K562 (cell line): ENCODE data around the gene MPV17L2. TPM values are rescaled to one million over a fixed set of nuclear protein-coding genes. Genes with fewer than 3 reads are reported as not detected.

Source experiments
- BCOR ChIP-seq: fragments of 450-650 bp; IDR thresholded peaks from 2 replicates; pipeline ENCODE4 v1.6.1; 2016
- BHLHE40 ChIP-seq: IDR thresholded peaks from 2 replicates; pipeline ENCODE4 v1.6.1; 2011; ENCODE audit warnings: low read length, improper control_type of control experiment
- CBFA2T2 ChIP-seq: fragments of 450-650 bp; conservative IDR thresholded peaks from 2 replicates; pipeline ENCODE4 v1.6.1; 2017; ENCODE audit warnings: mild to moderate bottlenecking
- CC2D1A ChIP-seq: fragments of 450-650 bp; IDR thresholded peaks from 2 replicates; pipeline ENCODE4 v1.6.1; 2017; ENCODE audit warnings: mild to moderate bottlenecking
- KLF16 ChIP-seq: IDR thresholded peaks from 2 replicates; pipeline ENCODE4 v1.6.1; 2016; ENCODE audit warnings: antibody characterized with exemption
- MAZ ChIP-seq, 2 experiments: fragments of 450-650 bp in 1 of 2; sonication (generic) in 1 of 2; formaldehyde crosslinking; IDR thresholded peaks in 1 of 2; conservative IDR thresholded peaks in 1 of 2; 2 replicates each; pipeline versions ENCODE4 v1.4.0 to v1.5.0; 2020; ENCODE audit warnings: mild to moderate bottlenecking in 1 of 2, missing genetic modification reagents in 1 of 2
- RAD21 ChIP-seq, 2 experiments: fragments of 250-450 bp in 1 of 2; fragments of 450-650 bp in 1 of 2; sonication (Bioruptor Pico) in 1 of 2; formaldehyde crosslinking in 1 of 2; IDR thresholded peaks in 1 of 2; conservative IDR thresholded peaks in 1 of 2; 2 replicates each; pipeline versions ENCODE4 v1.4.0 to v1.8.0; 2020 to 2022; ENCODE audit warnings: mild to moderate bottlenecking in 2 of 2, moderate library complexity in 1 of 2
- SMARCB1 ChIP-seq: IDR thresholded peaks from 2 replicates; pipeline ENCODE4 v1.6.1; 2011; ENCODE audit warnings: improper control_type of control experiment, low read depth; ENCODE audit not compliant: insufficient read length
- SMC3 ChIP-seq: conservative IDR thresholded peaks from 2 replicates; pipeline ENCODE4 v1.6.1; 2011; ENCODE audit warnings: low read depth, low read length, improper control_type of control experiment; ENCODE audit not compliant: insufficient read depth
- STAG1 ChIP-seq: sonication (generic); formaldehyde crosslinking; IDR thresholded peaks from 2 replicates; pipeline ENCODE4 v1.5.0; 2020; ENCODE audit warnings: missing genetic modification reagents, borderline replicate concordance
- XRCC5 ChIP-seq: fragments of 200-400 bp; formaldehyde crosslinking; IDR thresholded peaks from 2 replicates; pipeline ENCODE4 v1.6.1; 2017; ENCODE audit warnings: low read depth, mild to moderate bottlenecking, low read length
- ZBTB7A ChIP-seq: IDR thresholded peaks from 2 replicates; pipeline ENCODE4 v1.6.1; 2011; ENCODE audit warnings: low read depth, mild to moderate bottlenecking, low read length, moderate library complexity, borderline replicate concordance; ENCODE audit not compliant: control insufficient read depth
- ZNF143 ChIP-seq: sonication (generic); formaldehyde crosslinking; IDR thresholded peaks from 2 replicates; pipeline ENCODE4 v1.9.0; 2022; ENCODE audit warnings: mild to moderate bottlenecking, missing genetic modification reagents
- ZNF551 ChIP-seq: fragments of 250-450 bp; sonication (Bioruptor Pico); IDR thresholded peaks from 2 replicates; pipeline ENCODE4 v1.5.0; 2021; ENCODE audit warnings: mild to moderate bottlenecking, moderate library complexity
- polyA plus RNA-seq, 8 experiments: library from polyadenylated mRNA; depleted of rRNA in 4 of 8; stranded (reverse) in 5 of 8; unstranded in 3 of 8; fragments of >200 nt; fragmentation: Nextera tagmentation in 2 of 8; fragmentation: Illumina TruSeq in 1 of 8; extraction: Ambion mirVana in 2 of 8; extraction: Trizol in 1 of 8; gene quantifications; 2 replicates each; pipeline versions ENCODE4 v1.2.1 to v1.2.3, GENCODE V29; 2011 to 2014; ENCODE audit warnings: inconsistent platforms in 1 of 8, missing spikeins in 1 of 8
- total RNA-seq, 7 experiments: library from RNA; depleted of rRNA in 6 of 7; stranded (reverse); fragments of >200 nt in 6 of 7; fragmentation: Illumina TruSeq in 2 of 7; extraction: Trizol in 2 of 7; gene quantifications; 2 replicates each; pipeline versions ENCODE4 v1.2.1 to v1.2.3, GENCODE V29; 2011 to 2021; ENCODE audit warnings: low replicate concordance in 1 of 7
- TF ChIP-seq, protein P1 (sequence below), 2 experiments: fragments of 450-650 bp; IDR thresholded peaks; 2 replicates each; pipeline ENCODE4 v1.6.1; 2016; ENCODE audit warnings: mild to moderate bottlenecking in 2 of 2, borderline replicate concordance in 1 of 2, low read depth in 1 of 2, moderate library complexity in 1 of 2

The MPV17L2 gene
- total and polyA plus RNA-seq, 9 of the 15 experiments (the other 6 are each of a cell fraction or from before 2014, with no cell fraction given), result 10.6 to 60.2 (median 28.5) TPM

DNA sequence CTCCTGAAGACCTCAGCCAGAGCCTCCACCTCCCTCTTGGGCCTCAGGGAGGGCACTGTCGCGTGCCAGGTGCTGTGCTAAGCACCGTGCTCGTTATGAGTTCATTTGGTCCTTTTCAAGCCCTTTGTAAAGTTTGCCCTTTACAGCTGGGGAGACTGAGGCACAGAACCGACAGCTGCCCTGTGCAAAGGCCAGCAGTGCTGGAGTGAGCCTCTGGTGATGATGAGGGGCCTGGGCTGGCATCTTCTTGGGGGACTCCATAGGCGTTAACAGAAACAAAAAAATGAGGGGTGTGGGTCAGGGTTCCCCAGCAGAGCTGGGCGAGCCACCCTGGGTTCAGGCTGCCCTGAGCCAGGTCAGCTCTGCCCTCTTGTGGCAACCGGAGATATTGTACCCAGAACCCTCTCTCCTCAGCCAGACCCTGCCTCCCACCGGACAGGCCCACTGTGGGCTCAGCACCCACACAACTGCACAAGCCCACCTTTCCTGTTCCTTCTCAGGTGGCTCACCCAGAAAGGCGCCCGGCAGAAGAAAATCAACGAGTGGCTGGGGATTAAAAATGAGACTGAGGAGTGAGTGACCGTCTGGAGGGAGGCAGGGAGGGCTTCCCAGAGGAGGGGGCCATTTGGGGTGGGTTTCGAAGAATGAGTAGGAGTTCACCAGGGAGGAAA is 24.9 kb upstream of the MPV17L2 start (continued):
- TF ChIP-seq, protein P1, sequence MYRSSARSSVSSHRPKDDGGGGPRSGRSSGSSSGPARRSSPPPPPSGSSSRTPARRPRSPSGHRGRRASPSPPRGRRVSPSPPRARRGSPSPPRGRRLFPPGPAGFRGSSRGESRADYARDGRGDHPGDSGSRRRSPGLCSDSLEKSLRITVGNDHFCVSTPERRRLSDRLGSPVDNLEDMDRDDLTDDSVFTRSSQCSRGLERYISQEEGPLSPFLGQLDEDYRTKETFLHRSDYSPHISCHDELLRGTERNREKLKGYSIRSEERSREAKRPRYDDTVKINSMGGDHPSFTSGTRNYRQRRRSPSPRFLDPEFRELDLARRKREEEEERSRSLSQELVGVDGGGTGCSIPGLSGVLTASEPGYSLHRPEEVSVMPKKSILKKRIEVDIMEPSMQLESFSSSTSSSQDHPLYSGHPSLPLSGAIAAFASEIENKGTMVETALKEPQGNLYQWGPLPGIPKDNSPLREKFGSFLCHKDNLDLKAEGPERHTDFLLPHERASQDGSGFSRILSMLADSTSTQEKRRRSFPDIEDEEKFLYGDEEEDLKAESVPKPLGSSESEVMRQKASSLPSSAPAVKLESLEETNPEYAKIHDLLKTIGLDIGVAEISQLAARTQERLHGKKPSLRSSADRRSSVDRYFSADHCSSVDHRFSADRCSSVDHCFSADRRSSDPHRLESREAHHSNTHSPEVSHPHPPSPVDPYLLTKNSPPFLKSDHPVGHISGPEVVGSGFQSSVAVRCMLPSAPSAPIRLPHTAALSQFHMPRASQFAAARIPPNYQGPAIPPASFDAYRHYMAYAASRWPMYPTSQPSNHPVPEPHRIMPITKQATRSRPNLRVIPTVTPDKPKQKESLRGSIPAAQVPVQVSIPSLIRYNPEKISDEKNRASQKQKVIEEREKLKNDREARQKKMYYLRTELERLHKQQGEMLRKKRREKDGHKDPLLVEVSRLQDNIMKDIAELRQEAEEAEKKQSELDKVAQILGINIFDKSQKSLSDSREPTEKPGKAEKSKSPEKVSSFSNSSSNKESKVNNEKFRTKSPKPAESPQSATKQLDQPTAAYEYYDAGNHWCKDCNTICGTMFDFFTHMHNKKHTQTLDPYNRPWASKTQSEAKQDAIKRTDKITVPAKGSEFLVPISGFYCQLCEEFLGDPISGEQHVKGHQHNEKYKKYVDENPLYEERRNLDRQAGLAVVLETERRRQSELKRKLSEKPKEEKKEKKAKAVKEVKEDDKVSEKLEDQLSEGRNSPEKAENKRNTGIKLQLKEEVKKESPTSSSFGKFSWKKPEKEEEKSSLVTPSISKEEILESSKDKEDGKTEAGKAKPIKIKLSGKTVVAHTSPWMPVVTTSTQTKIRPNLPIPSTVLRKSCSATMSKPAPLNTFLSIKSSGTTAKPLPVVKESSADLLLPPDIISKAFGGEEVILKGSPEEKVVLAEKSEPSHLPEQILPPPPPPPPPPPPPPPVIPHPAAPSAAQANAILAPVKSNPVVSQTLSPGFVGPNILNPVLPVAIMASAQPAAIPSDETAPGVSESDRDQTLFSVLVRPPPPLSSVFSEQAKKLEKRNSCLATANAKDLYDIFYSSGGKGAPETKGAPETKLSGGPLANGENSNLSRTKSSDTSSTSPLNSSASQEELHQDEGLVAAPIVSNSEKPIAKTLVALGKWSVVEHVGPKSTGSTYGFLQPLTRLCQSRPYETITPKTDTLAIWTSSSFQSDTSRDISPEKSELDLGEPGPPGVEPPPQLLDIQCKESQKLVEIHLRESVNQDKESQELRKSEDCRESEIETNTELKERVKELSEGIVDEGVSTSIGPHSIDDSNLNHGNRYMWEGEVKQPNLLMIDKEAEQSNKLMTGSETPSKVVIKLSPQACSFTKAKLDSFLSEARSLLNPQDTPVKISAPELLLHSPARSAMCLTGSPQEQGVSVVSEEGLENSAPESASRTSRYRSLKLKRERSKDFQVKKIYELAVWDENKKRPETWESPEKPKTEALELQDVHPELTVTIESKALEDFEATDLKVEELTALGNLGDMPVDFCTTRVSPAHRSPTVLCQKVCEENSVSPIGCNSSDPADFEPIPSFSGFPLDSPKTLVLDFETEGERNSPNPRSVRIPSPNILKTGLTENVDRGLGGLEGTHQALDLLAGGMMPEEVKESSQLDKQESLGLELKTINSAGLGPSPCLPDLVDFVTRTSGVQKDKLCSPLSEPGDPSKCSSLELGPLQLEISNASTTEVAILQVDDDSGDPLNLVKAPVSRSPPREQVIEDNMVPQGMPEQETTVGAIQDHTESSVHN (IDR thresholded peaks at IDR 0.05; ENCODE audit: borderline replicate concordance in 1 of 2, low read depth in 1 of 2), result no peak
- TF ChIP-seq CBFA2T2 (no peak), RAD21 (CRISPR knock-in tag; conservative IDR thresholded peaks at IDR 0.05 in 1 of 2, IDR thresholded peaks at IDR 0.05 in 1 of 2) (peak; percentile 41 to 71), BHLHE40 (no peak), ZBTB7A (peak; percentile 70), ZNF143 (CRISPR knock-in tag) (peak; percentile 70), STAG1 (CRISPR knock-in tag) (peak; percentile 50; the same call in 1 of the 2 replicates), KLF16 (0 out of 2 replicates have a peak, but pooled peaks have one; percentile 29), SMARCB1 (no peak), SMC3 (peak; percentile 75), XRCC5 (0 out of 2 replicates have a peak, but pooled peaks have one; percentile 42), BCOR (peak; percentile 77; the same call in 1 of the 2 replicates), CC2D1A (peak; percentile 41; the same call in 1 of the 2 replicates), ZNF551 (no peak), MAZ (CRISPR knock-in tag; conservative IDR thresholded peaks at IDR 0.05 in 1 of 2, IDR thresholded peaks at IDR 0.05 in 1 of 2) (0 out of 4 replicates have a peak, but pooled peaks of 1 of the 2 experiments have one; percentile 19)
